Ascending aorta (tissue), 2 donors: ENCODE results near the gene CCDC7. TPM values are rescaled to one million over a fixed set of nuclear protein-coding genes. Genes with fewer than 3 reads are reported as not detected.

Source experiments
- DNase-seq, 2 donors: peaks; one replicate each; pipeline ENCODE4 v3.0.0-alpha.2; 2019; ENCODE audit warnings: low spot score in 2 of 2
- H3K27ac ChIP-seq, 2 donors: fragments of 200-600 bp; sonication (generic); one replicate each; pipeline ENCODE4 v1.5.1; 2016 to 2017; ENCODE audit warnings: mild to moderate bottlenecking in 1 of 2
- H3K27me3 ChIP-seq: fragments of 200-600 bp; sonication (generic); one replicate; pipeline ENCODE4 v1.5.1; 2017
- H3K36me3 ChIP-seq, 2 donors: fragments of 200-600 bp; sonication (generic); one replicate each; pipeline ENCODE4 v1.5.1; 2016
- H3K4me1 ChIP-seq, 2 donors: fragments of 200-600 bp; sonication (generic); one replicate each; pipeline ENCODE4 v1.5.1; 2016 to 2017; ENCODE audit warnings: mild to moderate bottlenecking in 1 of 2
- H3K4me3 ChIP-seq, 2 donors: fragments of 200-600 bp; sonication (generic); one replicate each; pipeline ENCODE4 v1.5.1; 2016 to 2017; ENCODE audit warnings: mild to moderate bottlenecking in 1 of 2
- H3K9me3 ChIP-seq, 2 donors: fragments of 200-600 bp; sonication (generic); one replicate each; pipeline ENCODE4 v1.5.1; 2016
- CTCF ChIP-seq, 3 experiments: fragments of 200-600 bp in 2 of 3; fragments of 450-650 bp in 1 of 3; sonication (generic) in 2 of 3; IDR thresholded peaks; one replicate each; pipeline ENCODE4 v1.5.1; 2016 to 2019; ENCODE audit warnings: antibody characterized with exemption in 3 of 3, mild to moderate bottlenecking in 1 of 3, moderate library complexity in 1 of 3
- intact Hi-C: fragments of 100-400 bp; cut with DNase I; formaldehyde crosslinking; loops from one replicate; pipeline ENCODE4 v1.15.1; 2023
- total RNA-seq: library from RNA; depleted of rRNA; stranded (reverse); fragments of >200 nt; gene quantifications from one replicate; pipeline ENCODE4 v1.1.0, GENCODE V29; 2016

Gene CCDC7
- total RNA-seq, 1 donor from 2014 or later = 56.9 TPM

- no peak overlapping the region for H3K27ac ChIP-seq
- TF ChIP-seq CTCF (IDR thresholded peaks at IDR 0.05) = no peak
- intact Hi-C loops = no loop called here
- no peak for DNase-seq
- no peaks in the 10 kb centered on the region for H3K4me1 ChIP-seq
- H3K27me3 ChIP-seq = no peaks in the 10 kb centered on the region
- no peaks in the 10 kb centered on the region for H3K9me3 ChIP-seq
- no peaks in the 10 kb centered on the region for H3K36me3 ChIP-seq
- no peak overlapping the region for H3K4me3 ChIP-seq
Observed at GRCh38 chr10:32433542-32433941, 12.4 kb upstream of the CCDC7 start.

- Histone ChIP-seq H3K27me3 (no peaks in the 10 kb centered on the region), H3K27ac (no peak overlapping the region), H3K4me1 (no peaks in the 10 kb centered on the region), H3K4me3 (no peak overlapping the region), H3K36me3 (no peaks in the 10 kb centered on the region), H3K9me3 (no peaks in the 10 kb centered on the region)
- intact Hi-C loops = no loop called here
- no peak for DNase-seq
- no peak for TF ChIP-seq CTCF (IDR thresholded peaks at IDR 0.05)
Observed at GRCh38 chr10:32436215-32436614, 9.7 kb upstream of the CCDC7 start.

GRCh38 chr10:32437334-32437733 lies 8.6 kb upstream of the CCDC7 start:
- intact Hi-C loops = no loop called here
- H3K4me3 ChIP-seq = no peak overlapping the region
- no peak for TF ChIP-seq CTCF (IDR thresholded peaks at IDR 0.05)
- no peaks in the 10 kb centered on the region for H3K9me3 ChIP-seq
- no peaks in the 10 kb centered on the region for H3K36me3 ChIP-seq
- DNase-seq = no peak
- H3K27ac ChIP-seq = no peak overlapping the region
- H3K4me1 ChIP-seq = no peaks in the 10 kb centered on the region
- no peaks in the 10 kb centered on the region for H3K27me3 ChIP-seq

- Histone ChIP-seq H3K27me3 (no peaks in the 10 kb centered on the region), H3K36me3 (no peaks in the 10 kb centered on the region), H3K9me3 (no peaks in the 10 kb centered on the region), H3K27ac (peak overlapping the region in 1 of 2 donors; percentile 98), H3K4me1 (peaks cover 0 to 12% of the 10 kb centered on the region in 2 donors), H3K4me3 (peak overlapping the region; percentile 85 to 86)
- intact Hi-C loops = loop anchor here (10.0 kb wide), 1 partner anchor 560 kb away; no protein-coding TSS in a partner anchor
- no peak for TF ChIP-seq CTCF (IDR thresholded peaks at IDR 0.05)
- no peak for DNase-seq
Observed at GRCh38 chr10:32445036-32445435, 904 bp upstream of the CCDC7 start.

- no peak for TF ChIP-seq CTCF (IDR thresholded peaks at IDR 0.05)
- H3K9me3 ChIP-seq = no peaks in the 10 kb centered on the region
- intact Hi-C loops = loop anchor here (2.0 to 10.0 kb wide), 3 partner anchors 32 to 558 kb away; no protein-coding TSS in a partner anchor
- H3K27me3 ChIP-seq = no peaks in the 10 kb centered on the region
- H3K36me3 ChIP-seq = peaks cover 0 to 2% of the 10 kb centered on the region in 2 donors
- H3K4me1 ChIP-seq = peaks cover 0 to 12% of the 10 kb centered on the region in 2 donors
- no peak for DNase-seq
- peak overlapping the region; percentile 85 to 86 for H3K4me3 ChIP-seq
- H3K27ac ChIP-seq = peak overlapping the region; percentile 98 to 99
Observed at GRCh38 chr10:32446536-32447406, 831 bp downstream of the CCDC7 start.
